Karpas-422 (cell line): ENCODE data around the gene NCAPG2. TPM values are rescaled to one million over a fixed set of nuclear protein-coding genes. Genes with fewer than 3 reads are reported as not detected.

Source experiments
- DNase-seq: peaks from one replicate; pipeline ENCODE4 v3.0.0-alpha.2; 2015
- H2AFZ ChIP-seq: fragments of 200-600 bp; sonication (generic); 2 replicates; pipeline ENCODE4 v1.6.1; 2014; ENCODE audit warnings: antibody characterized with exemption, low read length, mixed read lengths
- H3K27ac ChIP-seq: fragments of 200-600 bp; sonication (generic); 2 replicates; pipeline ENCODE4 v1.5.1; 2014; ENCODE audit warnings: mild to moderate bottlenecking, low read length, moderate library complexity
- H3K27me3 ChIP-seq: fragments of 200-600 bp; sonication (generic); 2 replicates; pipeline ENCODE4 v1.6.1; 2014; ENCODE audit warnings: low read length, mixed read lengths
- H3K36me3 ChIP-seq: fragments of 200-600 bp; sonication (generic); 2 replicates; pipeline ENCODE4 v1.6.1; 2014; ENCODE audit warnings: low read length, mixed read lengths; ENCODE audit not compliant: insufficient read depth
- H3K4me1 ChIP-seq: fragments of 200-600 bp; sonication (generic); 2 replicates; pipeline ENCODE4 v1.6.1; 2014; ENCODE audit warnings: mild to moderate bottlenecking, low read length, mixed read lengths
- H3K4me2 ChIP-seq: fragments of 200-600 bp; sonication (generic); 2 replicates; pipeline ENCODE4 v1.6.1; 2014; ENCODE audit warnings: low read length, low read depth, mild to moderate bottlenecking; ENCODE audit not compliant: poor library complexity, severe bottlenecking
- H3K4me3 ChIP-seq: fragments of 200-600 bp; sonication (generic); 2 replicates; pipeline ENCODE4 v1.5.1; 2014; ENCODE audit warnings: mild to moderate bottlenecking, antibody characterized with exemption, low read length, mixed read lengths
- H3K79me2 ChIP-seq: fragments of 200-600 bp; sonication (generic); 2 replicates; pipeline ENCODE4 v1.6.1; 2014; ENCODE audit warnings: mild to moderate bottlenecking, low read length, mixed read lengths
- H3K9ac ChIP-seq: fragments of 200-600 bp; sonication (generic); 2 replicates; pipeline ENCODE4 v1.6.0; 2014; ENCODE audit warnings: low read length
- H3K9me2 ChIP-seq: fragments of 200-600 bp; sonication (generic), shearing (Covaris generic); replicated peaks from 2 replicates; pipeline ENCODE4 v1.6.0; 2014; ENCODE audit warnings: mild to moderate bottlenecking, low read length, moderate library complexity; ENCODE audit not compliant: insufficient read depth
- H3K9me3 ChIP-seq: fragments of 300-700, 200-600 bp; sonication (generic); 2 replicates; pipeline ENCODE4 v1.6.1; 2014; ENCODE audit warnings: low read length, mixed read lengths
- H4K20me1 ChIP-seq: fragments of 200-600 bp; sonication (generic); 2 replicates; pipeline ENCODE4 v1.6.1; 2014; ENCODE audit warnings: mild to moderate bottlenecking, antibody characterized with exemption, low read length, low read depth; ENCODE audit not compliant: insufficient read depth
- total RNA-seq: library from RNA; depleted of rRNA; stranded (reverse); fragments of >200 nt; shearing (Covaris generic); gene quantifications from 2 replicates; pipeline ENCODE4 v1.2.3, GENCODE V29; 2014; ENCODE audit warnings: low replicate concordance

The NCAPG2 gene
- total RNA-seq, 1 experiment from 2014 or later, result 23.4 TPM

GRCh38 chr7:158620839-158621441, 83.7 kb downstream of the NCAPG2 start:
- Histone ChIP-seq H3K4me3 (no peak overlapping the region), H3K9me2 (no peaks in the 10 kb centered on the region), H3K79me2 (no peaks in the 10 kb centered on the region), H3K27ac (no peak overlapping the region), H3K27me3 (no peaks in the 10 kb centered on the region), H3K4me1 (peaks cover 5% of the 10 kb centered on the region; the same call in 1 of the 2 replicates), H3K9me3 (no peaks in the 10 kb centered on the region), H3K36me3 (peaks cover 3% of the 10 kb centered on the region; the same call in 1 of the 2 replicates), H3K4me2 (no peak overlapping the region), H3K9ac (no peak overlapping the region), H2AFZ (no peak overlapping the region), H4K20me1 (no peaks in the 10 kb centered on the region; the same call in 1 of the 2 replicates)
- DNase-seq, result no peak

GRCh38 chr7:158620418-158620817, 84.2 kb downstream of the NCAPG2 start:
- no peak for DNase-seq
- H3K9me2 ChIP-seq, result no peaks in the 10 kb centered on the region
- no peaks in the 10 kb centered on the region for H3K27me3 ChIP-seq
- H3K4me3 ChIP-seq, result no peak overlapping the region
- H3K4me2 ChIP-seq, result no peak overlapping the region
- peaks cover 7% of the 10 kb centered on the region for H3K4me1 ChIP-seq
- no peaks in the 10 kb centered on the region for H3K79me2 ChIP-seq
- no peak overlapping the region; the same call in 1 of the 2 replicates for H3K27ac ChIP-seq
- peaks cover 8% of the 10 kb centered on the region; the same call in 1 of the 2 replicates for H3K36me3 ChIP-seq
- H2AFZ ChIP-seq, result no peak overlapping the region
- H3K9me3 ChIP-seq, result no peaks in the 10 kb centered on the region
- no peak overlapping the region for H3K9ac ChIP-seq
- H4K20me1 ChIP-seq, result no peaks in the 10 kb centered on the region; the same call in 1 of the 2 replicates

- Histone ChIP-seq H3K9me2 (no peaks in the 10 kb centered on the region), H3K9me3 (no peaks in the 10 kb centered on the region), H4K20me1 (no peaks in the 10 kb centered on the region; the same call in 1 of the 2 replicates), H3K4me1 (peaks cover 23% of the 10 kb centered on the region), H3K27ac (no peak overlapping the region), H3K27me3 (no peaks in the 10 kb centered on the region), H3K4me2 (no peak overlapping the region), H3K4me3 (no peak overlapping the region), H2AFZ (no peak overlapping the region), H3K36me3 (peaks cover 7% of the 10 kb centered on the region; the same call in 1 of the 2 replicates), H3K79me2 (0 out of 2 replicates have a peak, but pooled peaks cover 3% of the 10 kb centered on the region), H3K9ac (no peak overlapping the region)
- DNase-seq, result no peak
Measured at GRCh38 chr7:158618745-158619140, 85.9 kb downstream of the NCAPG2 start.

- Histone ChIP-seq H3K4me2 (no peak overlapping the region), H4K20me1 (no peaks in the 10 kb centered on the region; the same call in 1 of the 2 replicates)
Measured at GRCh38 chr7:158617737-158618128, 86.9 kb downstream of the NCAPG2 start.

GRCh38 chr7:158616050-158616449, 88.6 kb downstream of the NCAPG2 start:
- no peak overlapping the region for H3K9ac ChIP-seq
- no peak overlapping the region for H3K4me3 ChIP-seq
- no peak overlapping the region for H3K27ac ChIP-seq
- H3K9me2 ChIP-seq, result no peaks in the 10 kb centered on the region
- H3K4me1 ChIP-seq, result peaks cover 37% of the 10 kb centered on the region
- H3K4me2 ChIP-seq, result no peak overlapping the region
- H3K79me2 ChIP-seq, result peaks cover 10% of the 10 kb centered on the region
- H2AFZ ChIP-seq, result no peak overlapping the region
- H3K36me3 ChIP-seq, result peaks cover 14% of the 10 kb centered on the region
- no peaks in the 10 kb centered on the region; the same call in 1 of the 2 replicates for H4K20me1 ChIP-seq
- DNase-seq, result no peak
- no peaks in the 10 kb centered on the region for H3K27me3 ChIP-seq
- H3K9me3 ChIP-seq, result no peaks in the 10 kb centered on the region

More at GRCh38 chr7:158617737-158618128, 86.9 kb downstream of the NCAPG2 start:
- no peak overlapping the region for H2AFZ ChIP-seq
- peaks cover 33% of the 10 kb centered on the region for H3K4me1 ChIP-seq
- no peak overlapping the region for H3K27ac ChIP-seq
- peaks cover 7% of the 10 kb centered on the region for H3K79me2 ChIP-seq
- H3K9me3 ChIP-seq, result no peaks in the 10 kb centered on the region
- no peaks in the 10 kb centered on the region for H3K9me2 ChIP-seq
- H3K4me3 ChIP-seq, result no peak overlapping the region
- no peaks in the 10 kb centered on the region for H3K27me3 ChIP-seq
- no peak overlapping the region for H3K9ac ChIP-seq
- DNase-seq, result no peak
- H3K36me3 ChIP-seq, result peaks cover 7% of the 10 kb centered on the region; the same call in 1 of the 2 replicates

GRCh38 chr7:158614700-158615099, 89.9 kb downstream of the NCAPG2 start:
- Histone ChIP-seq H3K9me3 (no peaks in the 10 kb centered on the region), H3K79me2 (peaks cover 10% of the 10 kb centered on the region), H3K9ac (no peak overlapping the region)

GRCh38 chr7:158613481-158613880, 91.1 kb downstream of the NCAPG2 start:
- Histone ChIP-seq H3K4me2 (peak overlapping the region; percentile 66), H3K4me3 (peak overlapping the region; percentile 52; the same call in 1 of the 2 replicates)

More at GRCh38 chr7:158614700-158615099, 89.9 kb downstream of the NCAPG2 start:
- Histone ChIP-seq H2AFZ (no peak overlapping the region), H3K36me3 (peaks cover 14% of the 10 kb centered on the region), H3K9me2 (no peaks in the 10 kb centered on the region), H3K4me2 (peak overlapping the region; percentile 66), H3K4me1 (peaks cover 37% of the 10 kb centered on the region), H4K20me1 (no peaks in the 10 kb centered on the region; the same call in 1 of the 2 replicates), H3K4me3 (no peak overlapping the region), H3K27ac (peak overlapping the region; percentile 88), H3K27me3 (no peaks in the 10 kb centered on the region)
- DNase-seq, result peak; percentile 50

DNA sequence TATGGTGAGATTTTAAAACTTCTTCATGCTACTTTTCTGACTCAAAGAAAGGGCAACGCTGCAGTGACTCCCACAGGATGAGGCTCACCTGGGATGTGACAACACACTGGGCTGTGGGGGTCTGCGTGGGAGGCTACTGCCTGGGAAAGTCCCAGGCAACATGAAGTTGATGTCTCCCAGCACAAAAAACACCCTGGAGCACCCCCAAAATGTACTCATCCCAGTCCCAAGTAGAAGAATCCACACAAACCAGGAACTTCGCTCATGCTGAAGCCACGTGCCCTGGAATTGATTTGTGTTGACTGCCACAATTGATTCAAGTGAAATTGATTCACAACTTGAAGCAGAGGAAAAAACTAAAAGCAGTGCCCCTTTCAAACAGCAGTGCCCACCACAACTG, 92.1 kb downstream of the NCAPG2 start:
- peak overlapping the region; percentile 88 for H3K27ac ChIP-seq

More at GRCh38 chr7:158613481-158613880, 91.1 kb downstream of the NCAPG2 start:
- Histone ChIP-seq H3K27ac (peak overlapping the region; percentile 88), H3K4me1 (peaks cover 37% of the 10 kb centered on the region), H3K79me2 (peaks cover 10% of the 10 kb centered on the region), H3K36me3 (peaks cover 17% of the 10 kb centered on the region), H3K9me3 (no peaks in the 10 kb centered on the region), H2AFZ (no peak overlapping the region), H3K9ac (no peak overlapping the region), H3K27me3 (no peaks in the 10 kb centered on the region), H3K9me2 (no peaks in the 10 kb centered on the region), H4K20me1 (no peaks in the 10 kb centered on the region; the same call in 1 of the 2 replicates)
- peak; percentile 98 for DNase-seq

More for the DNA sequence above, 92.1 kb downstream of the NCAPG2 start:
- no peaks in the 10 kb centered on the region for H3K9me2 ChIP-seq
- H3K27me3 ChIP-seq, result no peaks in the 10 kb centered on the region
- peak overlapping the region; percentile 66 for H3K4me2 ChIP-seq
- H3K79me2 ChIP-seq, result peaks cover 10% of the 10 kb centered on the region
- peak overlapping the region; percentile 52; the same call in 1 of the 2 replicates for H3K4me3 ChIP-seq
- H4K20me1 ChIP-seq, result no peaks in the 10 kb centered on the region; the same call in 1 of the 2 replicates
- DNase-seq, result no peak
- peaks cover 37% of the 10 kb centered on the region for H3K4me1 ChIP-seq
- peak overlapping the region; percentile 49; the same call in 1 of the 2 replicates for H3K9ac ChIP-seq
- H2AFZ ChIP-seq, result no peak overlapping the region
- H3K9me3 ChIP-seq, result no peaks in the 10 kb centered on the region
- peaks cover 24% of the 10 kb centered on the region for H3K36me3 ChIP-seq
